Stimulated activated CD8-positive, alpha-beta memory T cell treated with anti-CD3 and anti-CD28 coated beads, Interleukin-7, amount 100 ng/mL, for 24 hours (primary cell): ENCODE measurements around the gene TRMT44.

ENCODE experiments used
- DNase-seq: peaks from one replicate; pipeline ENCODE4 v3.0.0-alpha.2; 2020; ENCODE audit warnings: low read depth

TRMT44 gene

GRCh38 chr4:8434251-8435073 lies 6.1 kb upstream of the TRMT44 start:
- no peak for DNase-seq

- no peak for DNase-seq
Measured at GRCh38 chr4:8435656-8436121, 4.9 kb upstream of the TRMT44 start.

- no peak for DNase-seq
Measured at GRCh38 chr4:8437281-8437680, 3.3 kb upstream of the TRMT44 start.

- no peak for DNase-seq
Measured at GRCh38 chr4:8438743-8439142, 1.8 kb upstream of the TRMT44 start.

- DNase-seq, result no peak
Measured at GRCh38 chr4:8439168-8439567, 1.4 kb upstream of the TRMT44 start.

- DNase-seq, result no peak
Measured at GRCh38 chr4:8439914-8440491, 574 bp upstream of the TRMT44 start.

- DNase-seq, result no peak
Measured at GRCh38 chr4:8441499-8442091, 1.0 kb downstream of the TRMT44 start.

GRCh38 chr4:8442596-8443358 lies 2.2 kb downstream of the TRMT44 start:
- no peak for DNase-seq

GRCh38 chr4:8443801-8444200 lies 3.2 kb downstream of the TRMT44 start:
- no peak for DNase-seq

GRCh38 chr4:8446122-8446521 lies 5.5 kb downstream of the TRMT44 start:
- DNase-seq, result no peak

- no peak for DNase-seq
Measured at GRCh38 chr4:8451440-8452182, 11.0 kb downstream of the TRMT44 start.

- no peak for DNase-seq
Measured at GRCh38 chr4:8453957-8454356, 13.4 kb downstream of the TRMT44 start.

- DNase-seq, result no peak
Measured at GRCh38 chr4:8457646-8458252, 17.2 kb downstream of the TRMT44 start.

GRCh38 chr4:8459867-8460445 lies 19.4 kb downstream of the TRMT44 start:
- DNase-seq, result no peak

- no peak for DNase-seq
Measured at GRCh38 chr4:8461086-8461485, 20.5 kb downstream of the TRMT44 start.

GRCh38 chr4:8461616-8462015 lies 21.0 kb downstream of the TRMT44 start:
- no peak for DNase-seq

- no peak for DNase-seq
Measured at GRCh38 chr4:8463811-8464210, 23.2 kb downstream of the TRMT44 start.

- no peak for DNase-seq
Measured at GRCh38 chr4:8464381-8464780, 23.8 kb downstream of the TRMT44 start.

- no peak for DNase-seq
Measured at GRCh38 chr4:8465615-8466611, 25.3 kb downstream of the TRMT44 start.

- DNase-seq, result no peak
Measured at GRCh38 chr4:8467016-8467415, 26.4 kb downstream of the TRMT44 start.
